Measurements from ENCODE around the gene LRRC8A. TPM values are rescaled to one million over a fixed set of nuclear protein-coding genes. Genes with fewer than 3 reads are reported as not detected.
A peak's percentile ranks its signal among the peaks of the same experiment; 100 is the strongest.

Gene LRRC8A
- total RNA-seq, 6 experiments from 2014 or later, result 8.6 to 46.1 (median 22.1) TPM

GRCh38 chr9:128860937-128861336 lies 21.0 kb upstream of the LRRC8A start:
- no peak overlapping the region for H3K4me3 ChIP-seq
- TF ChIP-seq CTCF (IDR thresholded peaks at IDR 0.05) (no peak), POLR2A (IDR thresholded peaks at IDR 0.05) (no peak)
- H3K9me3 ChIP-seq, result no peaks in the 10 kb centered on the region
- H3K27me3 ChIP-seq, result no peaks in the 10 kb centered on the region
- H3K4me1 ChIP-seq, result peaks cover 0 to 33% (median 13%) of the 10 kb centered on the region in 4 donors
- ATAC-seq (no peak), DNase-seq (peak in 1 of 3 donors; percentile 2)
- intact Hi-C loops (cut with DNase I), result no loop called here
- H3K36me3 ChIP-seq, result no peaks in the 10 kb centered on the region
- 93% methylated on average over 5 of the region's 5 CpGs for WGBS (ENCODE audit: insufficient coverage, low coverage, low lambda C conversion rate, missing lambda C conversion rate)
- H3K27ac ChIP-seq, result no peak overlapping the region

- Histone ChIP-seq H3K9me3 (no peaks in the 10 kb centered on the region), H3K4me1 (peaks cover 0 to 33% (median 12%) of the 10 kb centered on the region in 4 donors), H3K27ac (peak overlapping the region in 1 of 3 donors; percentile 68), H3K27me3 (no peaks in the 10 kb centered on the region), H3K36me3 (no peaks in the 10 kb centered on the region), H3K4me3 (no peak overlapping the region)
- TF ChIP-seq CTCF (IDR thresholded peaks at IDR 0.05), result no peak
- no peak for TF ChIP-seq POLR2A (IDR thresholded peaks at IDR 0.05)
- DNase-seq (peak in 2 of 3 donors; percentile 6 to 23), ATAC-seq (no peak)
- WGBS (ENCODE audit: insufficient coverage, low coverage, low lambda C conversion rate, missing lambda C conversion rate), result 98% methylated on average over 4 of the region's 6 CpGs
- intact Hi-C loops (cut with DNase I), result no loop called here
Observed at GRCh38 chr9:128861501-128861900, 20.4 kb upstream of the LRRC8A start.

GRCh38 chr9:128862401-128862851 lies 19.5 kb upstream of the LRRC8A start:
- no peaks in the 10 kb centered on the region for H3K9me3 ChIP-seq
- DNase-seq (peak; percentile 29 to 66 (median 65)), ATAC-seq (peak; percentile 52 to 64 (median 60))
- 34% methylated on average over 3 of the region's 6 CpGs for WGBS (ENCODE audit: insufficient coverage, low coverage, low lambda C conversion rate, missing lambda C conversion rate)
- H3K27me3 ChIP-seq, result no peaks in the 10 kb centered on the region
- intact Hi-C loops (cut with DNase I), result no loop called here
- H3K36me3 ChIP-seq, result no peaks in the 10 kb centered on the region
- no peak overlapping the region for H3K4me3 ChIP-seq
- peaks cover 0 to 33% (median 10%) of the 10 kb centered on the region in 4 donors for H3K4me1 ChIP-seq
- no peak for TF ChIP-seq CTCF (IDR thresholded peaks at IDR 0.05)
- no peak for TF ChIP-seq POLR2A (IDR thresholded peaks at IDR 0.05)
- H3K27ac ChIP-seq, result peak overlapping the region in 1 of 3 donors; percentile 68

GRCh38 chr9:128863647-128864046 lies 18.3 kb upstream of the LRRC8A start:
- no peak overlapping the region for H3K4me3 ChIP-seq
- intact Hi-C loops (cut with DNase I), result no loop called here
- peak overlapping the region in 2 of 3 donors; percentile 65 to 68 for H3K27ac ChIP-seq
- no peaks in the 10 kb centered on the region for H3K36me3 ChIP-seq
- peak; percentile 96 to 99 (median 98) for TF ChIP-seq CTCF (IDR thresholded peaks at IDR 0.05)
- TF ChIP-seq POLR2A (IDR thresholded peaks at IDR 0.05), result peak; percentile 23
- no peaks in the 10 kb centered on the region for H3K27me3 ChIP-seq
- peak; percentile 91 to 94 (median 92) for ATAC-seq
- H3K9me3 ChIP-seq, result no peaks in the 10 kb centered on the region
- 46% methylated on average over 2 of the region's 10 CpGs for WGBS (ENCODE audit: insufficient coverage, low coverage, low lambda C conversion rate, missing lambda C conversion rate)
- peak; percentile 80 to 87 (median 82) for DNase-seq
- H3K4me1 ChIP-seq, result peaks cover 0 to 33% (median 10%) of the 10 kb centered on the region in 4 donors

Data from right lobe of liver (tissue), 6 donors.